AG04449 (cell line): ENCODE measurements around the gene HSD17B14.
"Not testable (repeated sequence)": the region's sequence is repeated elsewhere in the genome, so short reads cannot be mapped to it uniquely, and the experiment has no call there.

Experiments
- CTCF ChIA-PET: fragments of 350-600 bp; formaldehyde crosslinking; extraction: SDS; loops from one replicate; lab custom pipeline; 2021; ENCODE audit warnings: antibody characterized with exemption; lab: Yijun Ruan, JAX
- POLR2A ChIA-PET: fragments of 400-600, 350-600 bp; formaldehyde crosslinking; extraction: SDS; loops from one replicate; lab custom pipeline; 2020; ENCODE audit warnings: antibody characterized with exemption, inconsistent platforms; lab: Yijun Ruan, JAX
- DNase-seq: peaks from one replicate; pipeline ENCODE4 v3.0.0-alpha.2; 2010; ENCODE audit warnings: low read depth, low spot score
- H3K4me3 ChIP-seq: 2 replicates; pipeline ENCODE4 v1.5.1; 2011; ENCODE audit warnings: low read depth, mild to moderate bottlenecking, control low read depth, low read length
- TF ChIP-seq, protein P1 (sequence below): IDR thresholded peaks from one replicate; pipeline ENCODE4 v1.5.1; 2011; ENCODE audit warnings: mild to moderate bottlenecking, moderate library complexity, low read length, control low read depth, inconsistent platforms; ENCODE audit not compliant: insufficient read depth; ENCODE audit errors: missing control alignments

HSD17B14 gene

DNA sequence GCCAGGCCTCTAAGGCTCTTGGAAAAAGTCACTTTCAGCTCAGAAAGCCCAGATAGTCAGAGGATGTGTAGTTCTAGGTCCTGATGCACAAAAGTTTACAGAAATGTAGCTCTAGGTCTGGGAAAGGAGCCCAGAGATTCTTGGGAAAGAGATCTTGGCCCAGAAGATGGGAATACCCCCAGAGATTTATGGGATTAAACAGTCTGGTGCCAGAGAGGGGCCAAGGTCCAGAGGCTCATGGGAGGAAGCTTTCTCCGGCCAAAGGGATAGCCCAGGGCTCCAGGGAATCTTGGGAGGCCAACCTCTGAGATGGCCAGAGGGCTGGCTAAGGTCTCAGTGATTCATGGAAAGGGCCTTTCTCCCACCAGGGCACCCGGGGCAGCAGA, 40.6 kb downstream of the HSD17B14 start:
- ChIA-PET POLR2A (interaction anchor here (0.5 to 1.3 kb wide), 12 partner anchors 11 to 178 kb away, joined by 3 to 7 read pairs (median 4); partner anchors contain the start of genes BCAT2, FTL, HSD17B14 and PPP1R15A), CTCF (interaction anchor here (0.7 to 23.0 kb wide), 31 partner anchors 9 to 430 kb away, joined by 3 to 737 read pairs (median 5); partner anchors contain the start of genes BAX, BCAT2, HSD17B14 and RUVBL2)
- no peak for DNase-seq
- H3K4me3 ChIP-seq, result no peak overlapping the region
- TF ChIP-seq, protein P1, sequence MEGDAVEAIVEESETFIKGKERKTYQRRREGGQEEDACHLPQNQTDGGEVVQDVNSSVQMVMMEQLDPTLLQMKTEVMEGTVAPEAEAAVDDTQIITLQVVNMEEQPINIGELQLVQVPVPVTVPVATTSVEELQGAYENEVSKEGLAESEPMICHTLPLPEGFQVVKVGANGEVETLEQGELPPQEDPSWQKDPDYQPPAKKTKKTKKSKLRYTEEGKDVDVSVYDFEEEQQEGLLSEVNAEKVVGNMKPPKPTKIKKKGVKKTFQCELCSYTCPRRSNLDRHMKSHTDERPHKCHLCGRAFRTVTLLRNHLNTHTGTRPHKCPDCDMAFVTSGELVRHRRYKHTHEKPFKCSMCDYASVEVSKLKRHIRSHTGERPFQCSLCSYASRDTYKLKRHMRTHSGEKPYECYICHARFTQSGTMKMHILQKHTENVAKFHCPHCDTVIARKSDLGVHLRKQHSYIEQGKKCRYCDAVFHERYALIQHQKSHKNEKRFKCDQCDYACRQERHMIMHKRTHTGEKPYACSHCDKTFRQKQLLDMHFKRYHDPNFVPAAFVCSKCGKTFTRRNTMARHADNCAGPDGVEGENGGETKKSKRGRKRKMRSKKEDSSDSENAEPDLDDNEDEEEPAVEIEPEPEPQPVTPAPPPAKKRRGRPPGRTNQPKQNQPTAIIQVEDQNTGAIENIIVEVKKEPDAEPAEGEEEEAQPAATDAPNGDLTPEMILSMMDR, result no peak

DNA sequence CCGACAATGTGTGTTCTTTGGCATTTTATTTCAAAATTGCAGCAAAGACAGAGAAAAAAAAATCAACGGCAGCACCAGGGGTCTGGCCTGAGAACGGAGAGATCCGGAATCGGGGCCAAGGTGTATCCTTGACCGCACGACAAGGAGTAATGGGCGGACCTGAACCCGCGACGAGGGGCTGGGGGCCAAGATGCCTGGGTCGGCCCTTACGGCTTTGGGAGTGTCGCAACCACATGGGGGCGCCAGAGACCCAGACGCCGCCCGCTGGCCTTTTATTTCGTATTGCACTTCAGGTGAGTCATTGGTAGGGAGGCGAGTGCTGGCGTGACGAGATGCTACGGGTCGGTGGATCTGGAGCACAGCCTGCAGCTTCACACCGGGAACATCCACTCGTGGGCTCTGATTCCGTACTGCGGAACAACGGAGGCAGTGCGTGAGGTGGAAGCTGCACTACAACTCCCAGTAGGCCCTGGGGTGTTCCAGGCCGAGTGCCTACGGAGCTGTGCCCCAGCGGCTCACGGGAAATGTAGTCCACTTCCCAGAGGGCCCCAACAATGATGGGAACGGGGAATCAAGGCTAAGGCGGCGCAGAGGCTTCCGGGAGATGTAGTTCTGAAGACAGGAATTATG, 41.1 kb downstream of the HSD17B14 start:
- H3K4me3 ChIP-seq, result peak overlapping the region; percentile 70
- CTCF ChIA-PET, result interaction anchor here (0.7 to 23.0 kb wide), 34 partner anchors 7 to 430 kb away, joined by 3 to 737 read pairs (median 5); partner anchors contain the start of genes BAX, BCAT2, HSD17B14 and RUVBL2
- POLR2A ChIA-PET, result interaction anchor here (0.5 to 1.3 kb wide), 12 partner anchors 12 to 178 kb away, joined by 3 to 7 read pairs (median 4); partner anchors contain the start of genes BCAT2, FTL, HSD17B14 and PPP1R15A
- TF ChIP-seq, protein P1, result peak; percentile 93
- DNase-seq, result peak; percentile 65

DNA sequence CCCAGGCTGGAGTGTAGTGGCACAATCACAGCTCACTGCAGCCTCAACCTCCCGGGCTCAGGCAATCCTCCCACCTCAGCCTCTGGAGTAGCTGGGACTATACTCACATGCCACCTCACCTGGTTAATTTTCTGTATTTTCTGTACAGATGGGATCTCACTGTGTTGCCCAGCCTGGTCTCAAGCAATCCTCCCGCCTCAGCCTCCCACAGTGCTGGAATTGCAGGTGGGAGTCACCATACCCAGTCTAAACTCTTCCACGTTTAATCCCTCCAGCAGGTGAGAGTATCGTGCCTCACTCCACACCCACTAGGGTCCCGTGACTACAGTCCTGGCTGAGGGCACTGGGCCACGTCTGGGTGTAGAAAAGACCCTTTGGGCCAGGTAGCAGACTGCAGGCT, 42.0 kb downstream of the HSD17B14 start:
- POLR2A ChIA-PET, result interaction anchor here (1.1 kb wide), 1 partner anchor 179 kb away, joined by 4 read pairs; no protein-coding TSS in a partner anchor
- no peak for DNase-seq
- H3K4me3 ChIP-seq, result no peak overlapping the region
- TF ChIP-seq, protein P1, result no peak
- CTCF ChIA-PET, result interaction anchor here (0.6 to 23.0 kb wide), 12 partner anchors 8 to 218 kb away, joined by 3 to 737 read pairs (median 9); partner anchors contain the start of genes BCAT2 and HSD17B14

DNA sequence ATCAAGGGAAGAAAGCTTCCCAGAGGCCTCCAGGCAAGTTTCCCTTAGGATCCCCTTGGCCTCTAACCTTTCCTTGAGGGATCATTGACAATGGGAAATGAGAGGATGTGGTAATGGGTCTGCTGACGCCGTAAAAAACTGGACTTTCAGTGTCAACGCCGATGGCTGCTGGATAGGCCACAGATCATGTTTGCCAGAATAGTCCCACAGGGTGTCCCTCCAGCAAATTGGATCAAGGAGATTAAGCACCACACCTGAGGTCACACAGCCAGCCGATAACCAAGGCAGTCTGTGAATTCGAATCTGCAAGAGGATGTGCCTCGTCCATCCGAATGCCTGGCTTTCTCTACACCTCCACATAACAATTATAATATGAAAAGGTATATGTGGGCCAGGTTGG, 43.0 kb downstream of the HSD17B14 start:
- no peak for DNase-seq
- TF ChIP-seq, protein P1, result no peak
- POLR2A ChIA-PET, result no interaction called here
- H3K4me3 ChIP-seq, result no peak overlapping the region
- CTCF ChIA-PET, result interaction anchor here (2.0 to 23.0 kb wide), 6 partner anchors 8 to 177 kb away, joined by 7 to 737 read pairs (median 52); partner anchors contain the start of genes BCAT2 and HSD17B14

DNA sequence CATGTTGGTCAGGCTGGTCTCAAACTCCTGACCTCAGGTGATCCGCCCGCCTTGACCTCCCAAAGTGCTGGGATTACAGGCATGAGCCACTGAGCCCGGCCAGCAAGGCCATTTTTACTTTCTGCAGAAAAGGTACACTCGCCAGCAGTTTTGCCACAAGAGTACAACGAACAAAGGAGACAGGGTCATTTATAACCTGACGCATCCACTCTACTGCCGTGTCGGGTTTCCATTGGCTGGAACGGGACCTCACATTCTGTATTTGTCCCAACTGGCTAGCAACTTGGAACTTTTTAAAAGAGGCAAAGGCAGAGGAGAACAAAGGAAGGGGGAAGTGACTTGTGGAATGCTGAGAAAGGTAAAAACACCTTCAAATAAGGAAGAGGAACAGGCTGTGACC, 49.0 kb downstream of the HSD17B14 start:
- H3K4me3 ChIP-seq, DNase-seq: not testable (repeated sequence)
- ChIA-PET POLR2A (interaction anchor here (1.6 kb wide), 1 partner anchor 180 kb away, joined by 8 read pairs; no protein-coding TSS in a partner anchor), CTCF (interaction anchor here (0.7 to 23.0 kb wide), 47 partner anchors 9 to 616 kb away, joined by 3 to 737 read pairs (median 6); partner anchors contain the start of genes BCAT2, CA11, FAM83E and GYS1)

DNA sequence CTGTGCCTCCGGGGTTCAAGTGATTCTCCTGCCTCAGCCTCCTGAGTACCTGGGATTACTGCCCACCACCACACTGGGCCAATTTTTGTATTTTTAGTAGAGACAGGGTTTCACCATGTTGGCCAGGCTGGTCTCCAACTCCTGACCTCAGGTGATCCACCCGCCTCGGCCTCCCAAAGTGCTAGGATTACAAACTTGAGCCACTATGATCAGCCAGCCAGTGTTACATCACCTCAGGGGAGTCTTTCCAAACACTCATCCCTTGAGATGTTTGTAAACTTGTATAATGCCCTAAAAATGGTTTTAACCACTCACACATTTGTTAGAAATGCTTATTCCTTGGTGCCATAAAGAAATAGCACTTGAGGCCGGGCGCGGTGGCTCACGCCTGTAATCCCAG, 49.9 kb downstream of the HSD17B14 start:
- DNase-seq, H3K4me3 ChIP-seq, POLR2A ChIA-PET: not testable (repeated sequence)
- CTCF ChIA-PET, result interaction anchor here (0.7 to 23.0 kb wide), 8 partner anchors 7 to 206 kb away, joined by 3 to 737 read pairs (median 39); partner anchors contain the start of genes CA11, GYS1, HSD17B14 and NTN5

DNA sequence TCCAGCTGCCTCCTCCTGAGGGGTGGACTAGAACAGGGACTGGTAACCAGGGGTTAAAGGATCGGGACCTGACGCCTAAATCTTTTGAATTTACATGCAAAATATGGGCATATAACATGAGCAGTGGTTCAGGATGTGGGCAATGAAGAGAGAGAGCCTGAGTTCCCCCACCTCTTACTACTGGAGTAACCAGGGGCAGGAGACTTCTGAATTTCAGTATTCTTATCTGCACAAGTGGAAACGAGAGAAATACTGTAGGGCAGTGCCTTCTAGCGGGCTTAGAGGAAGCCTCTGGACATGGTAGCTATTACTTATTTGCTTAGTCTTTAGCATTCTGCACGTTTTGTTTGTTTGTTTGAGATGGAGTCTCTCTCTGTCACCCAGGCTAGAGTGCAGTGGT, 51.8 kb downstream of the HSD17B14 start:
- ChIA-PET POLR2A (interaction anchor here (0.7 kb wide), 1 partner anchor 60 kb away, joined by 3 read pairs; no protein-coding TSS in a partner anchor), CTCF (interaction anchor here (0.7 to 23.0 kb wide), 8 partner anchors 12 to 186 kb away, joined by 3 to 737 read pairs (median 38); partner anchors contain the start of genes CA11, HSD17B14 and NTN5)
- DNase-seq, result no peak
- no peak overlapping the region for H3K4me3 ChIP-seq
- TF ChIP-seq, protein P1, result no peak
